ENCODE measurements around the gene RNF39. TPM values are rescaled to one million over a fixed set of nuclear protein-coding genes. Genes with fewer than 3 reads are reported as not detected.

The RNF39 gene
- total and polyA plus RNA-seq, 2 donors (not counting 3 experiments of a cell fraction or from before 2014, with no cell fraction given): not detected

GRCh38 chr6:30041821-30042220, 33.7 kb downstream of the RNF39 start:
- Histone ChIP-seq H3K27ac (ENCODE audit: insufficient read depth, low read depth, low read length) (no peak overlapping the region), H3K4me2 (ENCODE audit: insufficient read depth, low read length) (no peak overlapping the region), H3K79me2 (ENCODE audit: control insufficient read depth, insufficient read depth, low read length) (no peaks in the 10 kb centered on the region), H3K9ac (replicated peaks; ENCODE audit: extremely low read depth, insufficient read depth, low read length) (no peak overlapping the region), H3K4me3 (replicated peaks in 1 of 3; ENCODE audit: insufficient read depth in 1 of 3, low read depth in 1 of 3, low read length in 3 of 3) (no peak overlapping the region), H4K20me1 (replicated peaks; ENCODE audit: control insufficient read depth, extremely low read depth, insufficient read depth, low read length) (no peaks in the 10 kb centered on the region), H3K4me1 (ENCODE audit: control insufficient read depth, extremely low read depth, insufficient read depth, low read length) (no peaks in the 10 kb centered on the region), H3K36me3 (ENCODE audit: control insufficient read depth in 2 of 2, extremely low read depth in 1 of 2, insufficient read depth in 2 of 2, low read length in 2 of 2) (no peaks in the 10 kb centered on the region), H2AFZ (ENCODE audit: low read depth, low read length) (no peak overlapping the region), H3K9me1 (replicated peaks; ENCODE audit: control insufficient read depth, extremely low read depth, insufficient read depth, low read length) (no peaks in the 10 kb centered on the region), H3K27me3 (ENCODE audit: control insufficient read depth in 2 of 2, insufficient read depth in 2 of 2, low read length in 2 of 2) (no peaks in the 10 kb centered on the region), H3K9me3 (replicated peaks; ENCODE audit: control insufficient read depth, insufficient read depth, low read length) (no peaks in the 10 kb centered on the region)
- POLR2A ChIA-PET: no interaction called here
- FAIRE-seq (no peak), DNase-seq (ENCODE audit: low read depth, low spot score) (no peak)
- no TSS peak for BruUV-seq (replicated peaks)
- CTCF ChIA-PET: no interaction called here
- dilution Hi-C loops (cut with MboI; ENCODE audit: extremely low pct_ligation_motif_present, low sequenced_read_pairs) (no loop called here), intact Hi-C loops (cut with micrococcal nuclease) (no loop called here)
- TF ChIP-seq FOS (IDR thresholded peaks at IDR 0.05; ENCODE audit: borderline replicate concordance, insufficient read depth, low read length) (no peak), POLR2A (IDR thresholded peaks at IDR 0.05; ENCODE audit: low read depth, low read length) (no peak), POLR2AphosphoS5 (IDR thresholded peaks at IDR 0.05; ENCODE audit: insufficient read depth, low read depth, low read length) (no peak), EZH2 (IDR thresholded peaks at IDR 0.05; ENCODE audit: borderline replicate concordance, low read depth, low read length, severe bottlenecking) (no peak), GATA2 (IDR thresholded peaks at IDR 0.05; ENCODE audit: insufficient read depth, insufficient read length, low read depth, low read length) (no peak), MYC (IDR thresholded peaks at IDR 0.05; ENCODE audit: low read depth, low read length) (no peak)
- TF ChIP-seq, protein P1, sequence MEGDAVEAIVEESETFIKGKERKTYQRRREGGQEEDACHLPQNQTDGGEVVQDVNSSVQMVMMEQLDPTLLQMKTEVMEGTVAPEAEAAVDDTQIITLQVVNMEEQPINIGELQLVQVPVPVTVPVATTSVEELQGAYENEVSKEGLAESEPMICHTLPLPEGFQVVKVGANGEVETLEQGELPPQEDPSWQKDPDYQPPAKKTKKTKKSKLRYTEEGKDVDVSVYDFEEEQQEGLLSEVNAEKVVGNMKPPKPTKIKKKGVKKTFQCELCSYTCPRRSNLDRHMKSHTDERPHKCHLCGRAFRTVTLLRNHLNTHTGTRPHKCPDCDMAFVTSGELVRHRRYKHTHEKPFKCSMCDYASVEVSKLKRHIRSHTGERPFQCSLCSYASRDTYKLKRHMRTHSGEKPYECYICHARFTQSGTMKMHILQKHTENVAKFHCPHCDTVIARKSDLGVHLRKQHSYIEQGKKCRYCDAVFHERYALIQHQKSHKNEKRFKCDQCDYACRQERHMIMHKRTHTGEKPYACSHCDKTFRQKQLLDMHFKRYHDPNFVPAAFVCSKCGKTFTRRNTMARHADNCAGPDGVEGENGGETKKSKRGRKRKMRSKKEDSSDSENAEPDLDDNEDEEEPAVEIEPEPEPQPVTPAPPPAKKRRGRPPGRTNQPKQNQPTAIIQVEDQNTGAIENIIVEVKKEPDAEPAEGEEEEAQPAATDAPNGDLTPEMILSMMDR (IDR thresholded peaks at IDR 0.05; ENCODE audit: extremely low read depth in 1 of 2, insufficient read depth in 1 of 2, low read depth in 1 of 2, low read length in 2 of 2): no peak
- TF ChIP-seq, protein P2, sequence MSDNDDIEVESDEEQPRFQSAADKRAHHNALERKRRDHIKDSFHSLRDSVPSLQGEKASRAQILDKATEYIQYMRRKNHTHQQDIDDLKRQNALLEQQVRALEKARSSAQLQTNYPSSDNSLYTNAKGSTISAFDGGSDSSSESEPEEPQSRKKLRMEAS (IDR thresholded peaks at IDR 0.05; ENCODE audit: insufficient read depth, insufficient read length): no peak
